NCI-H2227 treated with DMSO at 0.1 percent for 48 hours (cell line): ENCODE measurements around the gene RBKS.
"Not testable (repeated sequence)": the region's sequence is repeated elsewhere in the genome, so short reads cannot be mapped to it uniquely, and the experiment has no call there.

Experiments used
- DNase-seq: peaks from one replicate; lab custom pipeline; 2025; lab: John Stamatoyannopoulos, UW

Gene RBKS

GRCh38 chr2:27798948-27799645 is 91.1 kb downstream of the RBKS start:
- no peak for DNase-seq

- DNase-seq, result no peak
Measured at GRCh38 chr2:27798486-27798885, 91.7 kb downstream of the RBKS start.

GRCh38 chr2:27797841-27798240 is 92.3 kb downstream of the RBKS start:
- DNase-seq, result no peak

- DNase-seq, result no peak
Measured at GRCh38 chr2:27796791-27797765, 93.1 kb downstream of the RBKS start.

GRCh38 chr2:27795868-27796277 is 94.3 kb downstream of the RBKS start:
- DNase-seq, result peak; percentile 43

GRCh38 chr2:27795093-27795834 is 94.9 kb downstream of the RBKS start:
- no peak for DNase-seq

GRCh38 chr2:27792759-27793158 is 97.4 kb downstream of the RBKS start:
- DNase-seq, result no peak

- no peak for DNase-seq
Measured at GRCh38 chr2:27790796-27791195, 99.4 kb downstream of the RBKS start.

- DNase-seq, result no peak
Measured at GRCh38 chr2:27782701-27783100, 107.5 kb downstream of the RBKS start.

- DNase-seq, result no peak
Measured at GRCh38 chr2:27781496-27781895, 108.7 kb downstream of the RBKS start.

GRCh38 chr2:27779417-27780055 is 110.7 kb downstream of the RBKS start:
- DNase-seq, result no peak

GRCh38 chr2:27776696-27777095 is 113.5 kb downstream of the RBKS start:
- DNase-seq, result no peak

- no peak for DNase-seq
Measured at GRCh38 chr2:27776097-27776496, 114.1 kb downstream of the RBKS start.

GRCh38 chr2:27773959-27774358 is 116.2 kb downstream of the RBKS start:
- no peak for DNase-seq

- DNase-seq, result no peak
Measured at GRCh38 chr2:27772804-27773203, 117.4 kb downstream of the RBKS start.

GRCh38 chr2:27771548-27772335 is 118.4 kb downstream of the RBKS start, which contains the start of gene MRPL33:
Gene MRPL33 (plus strand): TSS chr2:27771719. CDS start chr2:27771778, 59 bp downstream.
- DNase-seq, result peak; percentile 95

- DNase-seq, result no peak
Measured at GRCh38 chr2:27771202-27771547, 119.0 kb downstream of the RBKS start.

- no peak for DNase-seq
Measured at GRCh38 chr2:27766287-27766661, 123.9 kb downstream of the RBKS start.

- peak; percentile 53 for DNase-seq
Measured at GRCh38 chr2:27765621-27766286, 124.4 kb downstream of the RBKS start.

GRCh38 chr2:27764526-27764925 is 125.7 kb downstream of the RBKS start:
- DNase-seq, result not testable (repeated sequence)

GRCh38 chr2:27763907-27764267 is 126.3 kb downstream of the RBKS start:
- DNase-seq, result no peak
